T-helper 22 cell (primary cell): ENCODE results near the gene ITIH1.

Source experiments
- DNase-seq: peaks from one replicate; pipeline ENCODE4 v3.0.0-alpha.2; 2020; ENCODE audit warnings: low read depth

ITIH1 gene

GRCh38 chr3:52839892-52840545, 62.6 kb downstream of the ITIH1 start:
- no peak for DNase-seq

DNA sequence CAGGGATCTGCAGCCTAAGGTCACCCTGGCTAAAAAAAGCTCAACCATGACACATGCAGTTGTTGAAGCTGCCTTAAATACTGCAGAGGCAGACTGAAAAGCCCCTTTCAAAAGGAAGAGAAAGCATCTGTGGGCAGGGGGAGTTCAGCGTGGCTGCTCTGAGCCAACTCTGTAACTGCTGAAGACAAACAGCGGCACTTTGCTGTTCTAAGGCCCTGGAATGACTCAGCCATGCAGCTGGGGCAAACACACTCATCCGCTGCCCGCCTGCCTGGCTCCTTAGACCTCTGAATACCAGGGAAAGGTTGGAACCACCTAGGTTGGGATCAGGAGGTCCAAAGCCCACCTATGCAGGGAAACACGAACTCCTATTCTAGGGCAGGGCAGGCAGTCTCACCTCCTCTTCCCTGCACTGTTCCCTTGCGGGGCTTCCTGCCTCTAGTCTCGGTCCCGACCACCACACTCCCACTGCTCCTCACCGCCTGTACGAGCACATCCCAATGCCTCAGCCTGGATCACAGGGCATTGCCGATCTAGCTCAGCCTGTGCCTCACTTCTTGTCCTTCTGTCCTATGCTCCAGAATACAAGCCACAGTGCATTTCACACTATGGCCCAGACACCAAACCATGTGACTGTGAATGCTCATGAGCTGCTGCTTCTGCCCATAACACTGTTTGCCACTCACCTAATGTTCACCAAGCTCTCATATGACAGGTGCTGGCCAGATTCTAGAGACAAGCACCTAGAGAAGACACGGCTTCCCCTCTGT, 64.0 kb downstream of the ITIH1 start:
- DNase-seq, result no peak
